ENCODE data around the gene PSMC3IP.
A peak's percentile ranks its signal among the peaks of the same experiment; 100 is the strongest.

The PSMC3IP gene

GRCh38 chr17:42584880-42585279 is 7.4 kb upstream of the PSMC3IP start:
- DNase-seq, result no peak

GRCh38 chr17:42581744-42582270 is 4.3 kb upstream of the PSMC3IP start:
- DNase-seq, result no peak

- DNase-seq, result no peak
Observed at GRCh38 chr17:42579794-42580551, 2.4 kb upstream of the PSMC3IP start.

- DNase-seq, result peak; percentile 77
Observed at GRCh38 chr17:42578282-42578869, 847 bp upstream of the PSMC3IP start.

- DNase-seq, result no peak
Observed at GRCh38 chr17:42577140-42577531, 393 bp downstream of the PSMC3IP start.

- no peak for DNase-seq
Observed at GRCh38 chr17:42574463-42574862, 3.1 kb downstream of the PSMC3IP start.

- DNase-seq, result no peak
Observed at GRCh38 chr17:42573095-42573494, 4.4 kb downstream of the PSMC3IP start.

GRCh38 chr17:42571435-42572225 is 5.9 kb downstream of the PSMC3IP start:
- DNase-seq, result no peak

- DNase-seq, result no peak
Observed at GRCh38 chr17:42568341-42569111, 9.0 kb downstream of the PSMC3IP start.

GRCh38 chr17:42566883-42567573 is 10.5 kb downstream of the PSMC3IP start, which contains the start of gene MLX:
MLX (plus strand) TSS chr17:42567100; CDS start chr17:42567125, 25 bp downstream.
- peak; percentile 94 for DNase-seq

- no peak for DNase-seq
Observed at GRCh38 chr17:42566215-42566882, 11.2 kb downstream of the PSMC3IP start.

- DNase-seq, result no peak
Observed at GRCh38 chr17:42565523-42566214, 11.9 kb downstream of the PSMC3IP start.

GRCh38 chr17:42564815-42565522 is 12.6 kb downstream of the PSMC3IP start:
- no peak for DNase-seq

GRCh38 chr17:42563950-42564349 is 13.6 kb downstream of the PSMC3IP start:
- DNase-seq, result no peak

GRCh38 chr17:42563543-42563942 is 14.0 kb downstream of the PSMC3IP start:
- DNase-seq, result no peak

- no peak for DNase-seq
Observed at GRCh38 chr17:42563143-42563509, 14.4 kb downstream of the PSMC3IP start.

- DNase-seq, result no peak
Observed at GRCh38 chr17:42562388-42563142, 15.0 kb downstream of the PSMC3IP start.

GRCh38 chr17:42561897-42562387 is 15.6 kb downstream of the PSMC3IP start, which contains the start of gene COASY:
COASY (plus strand) TSS chr17:42562148; CDS start chr17:42562623, 475 bp downstream.
- DNase-seq, result peak; percentile 94

GRCh38 chr17:42560246-42560645 is 17.3 kb downstream of the PSMC3IP start:
- no peak for DNase-seq
